Lower lobe of right lung (tissue), 2 donors: ENCODE data around the gene AMN. TPM values are rescaled to one million over a fixed set of nuclear protein-coding genes. Genes with fewer than 3 reads are reported as not detected.

Experiments
- ATAC-seq, 2 donors: fragments of 200-7000 bp; cut with Tn5 transposase; one replicate each; pipeline ENCODE4 v1.9.1; 2020 to 2022; ENCODE audit warnings: mild to moderate bottlenecking in 2 of 2, moderate library complexity in 2 of 2
- DNase-seq: peaks from one replicate; pipeline ENCODE4 v3.0.0-alpha.2; 2020
- H3K27ac ChIP-seq: fragments of 200-600 bp; one replicate; pipeline ENCODE4 v1.8.0; 2022
- H3K27me3 ChIP-seq: fragments of 200-600 bp; one replicate; pipeline ENCODE4 v1.8.0; 2022; ENCODE audit warnings: low read depth
- H3K36me3 ChIP-seq: fragments of 200-600 bp; one replicate; pipeline ENCODE4 v1.8.0; 2022; ENCODE audit warnings: mild to moderate bottlenecking
- H3K4me1 ChIP-seq: fragments of 200-600 bp; one replicate; pipeline ENCODE4 v1.8.0; 2022
- H3K4me3 ChIP-seq: fragments of 200-600 bp; one replicate; pipeline ENCODE4 v1.8.0; 2022; ENCODE audit warnings: mild to moderate bottlenecking
- H3K9me3 ChIP-seq: fragments of 200-600 bp; one replicate; pipeline ENCODE4 v1.8.0; 2022
- intact Hi-C: fragments of 100-400 bp; cut with DNase I; formaldehyde crosslinking; loops from one replicate; pipeline ENCODE4 v1.11.0; 2022
- total RNA-seq: library from RNA; stranded (reverse); fragmentation: NEBNext Ultra II Directional; extraction: Animal tissue kit (Norgen Biotek cat#: 25700); gene quantifications from one replicate; pipeline ENCODE4 v1.2.1, GENCODE V29; 2021
- TF ChIP-seq, protein P1 (sequence below): fragments of 200-600 bp; IDR thresholded peaks from one replicate; pipeline ENCODE4 v1.8.0; 2022; ENCODE audit warnings: antibody characterized with exemption, mild to moderate bottlenecking
- donor health status: DM: no; HTN: yes; CAD: no; lungs with severe emphysema.

AMN gene
- total RNA-seq, 1 donor from 2014 or later, result 13.7 TPM

GRCh38 chr14:102931580-102932285 lies 9.3 kb downstream of the AMN start:
- ATAC-seq, result no peak
- DNase-seq, result peak; percentile 40

GRCh38 chr14:102932484-102933248 lies 10.2 kb downstream of the AMN start:
- Histone ChIP-seq H3K4me3 (no peak overlapping the region), H3K9me3 (no peaks in the 10 kb centered on the region), H3K4me1 (peaks cover 28% of the 10 kb centered on the region), H3K27me3 (peaks cover 32% of the 10 kb centered on the region), H3K27ac (no peak overlapping the region), H3K36me3 (peaks cover 39% of the 10 kb centered on the region)
- no peak for ATAC-seq
- TF ChIP-seq, protein P1, sequence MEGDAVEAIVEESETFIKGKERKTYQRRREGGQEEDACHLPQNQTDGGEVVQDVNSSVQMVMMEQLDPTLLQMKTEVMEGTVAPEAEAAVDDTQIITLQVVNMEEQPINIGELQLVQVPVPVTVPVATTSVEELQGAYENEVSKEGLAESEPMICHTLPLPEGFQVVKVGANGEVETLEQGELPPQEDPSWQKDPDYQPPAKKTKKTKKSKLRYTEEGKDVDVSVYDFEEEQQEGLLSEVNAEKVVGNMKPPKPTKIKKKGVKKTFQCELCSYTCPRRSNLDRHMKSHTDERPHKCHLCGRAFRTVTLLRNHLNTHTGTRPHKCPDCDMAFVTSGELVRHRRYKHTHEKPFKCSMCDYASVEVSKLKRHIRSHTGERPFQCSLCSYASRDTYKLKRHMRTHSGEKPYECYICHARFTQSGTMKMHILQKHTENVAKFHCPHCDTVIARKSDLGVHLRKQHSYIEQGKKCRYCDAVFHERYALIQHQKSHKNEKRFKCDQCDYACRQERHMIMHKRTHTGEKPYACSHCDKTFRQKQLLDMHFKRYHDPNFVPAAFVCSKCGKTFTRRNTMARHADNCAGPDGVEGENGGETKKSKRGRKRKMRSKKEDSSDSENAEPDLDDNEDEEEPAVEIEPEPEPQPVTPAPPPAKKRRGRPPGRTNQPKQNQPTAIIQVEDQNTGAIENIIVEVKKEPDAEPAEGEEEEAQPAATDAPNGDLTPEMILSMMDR, result no peak
- peak; percentile 32 for DNase-seq
- intact Hi-C loops, result no loop called here

More at GRCh38 chr14:102931580-102932285, 9.3 kb downstream of the AMN start:
- Histone ChIP-seq H3K4me1 (peaks cover 28% of the 10 kb centered on the region), H3K27me3 (peaks cover 36% of the 10 kb centered on the region), H3K9me3 (no peaks in the 10 kb centered on the region), H3K36me3 (peaks cover 30% of the 10 kb centered on the region), H3K27ac (no peak overlapping the region), H3K4me3 (no peak overlapping the region)
- TF ChIP-seq, protein P1, result no peak
- intact Hi-C loops, result no loop called here

- TF ChIP-seq, protein P1, result no peak
- peaks cover 23% of the 10 kb centered on the region for H3K27me3 ChIP-seq
- H3K36me3 ChIP-seq, result peaks cover 50% of the 10 kb centered on the region
- DNase-seq (peak; percentile 39), ATAC-seq (no peak)
- no peaks in the 10 kb centered on the region for H3K9me3 ChIP-seq
- H3K4me1 ChIP-seq, result peaks cover 20% of the 10 kb centered on the region
- no peak overlapping the region for H3K4me3 ChIP-seq
- H3K27ac ChIP-seq, result no peak overlapping the region
- intact Hi-C loops, result no loop called here
These were observed 11.3 kb downstream of the AMN start for GRCh38 chr14:102933618-102934231.

DNA sequence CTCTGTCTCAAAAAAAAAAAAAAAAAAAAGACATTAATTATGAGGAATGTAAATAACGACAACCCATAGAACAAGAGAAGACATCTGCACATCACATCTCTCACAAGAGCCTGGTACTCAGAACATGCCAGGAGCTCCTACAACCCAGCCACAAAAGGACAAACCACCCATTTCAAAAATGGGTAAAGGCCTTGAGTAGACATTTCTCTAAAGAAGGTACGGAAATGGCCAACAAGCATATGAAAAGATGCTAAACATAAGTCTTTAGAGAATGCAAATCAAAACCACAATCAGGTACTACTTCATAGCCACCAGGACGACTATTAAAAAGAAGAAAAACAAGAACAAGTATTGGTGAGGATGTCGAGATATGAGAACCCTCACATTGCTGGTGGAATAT lies 13.3 kb downstream of the AMN start:
- peaks cover 9% of the 10 kb centered on the region for H3K4me1 ChIP-seq
- intact Hi-C loops, result no loop called here
- TF ChIP-seq, protein P1, result no peak
- H3K4me3 ChIP-seq, result no peak overlapping the region
- peaks cover 3% of the 10 kb centered on the region for H3K27me3 ChIP-seq
- no peak overlapping the region for H3K27ac ChIP-seq
- peaks cover 68% of the 10 kb centered on the region for H3K36me3 ChIP-seq
- H3K9me3 ChIP-seq, result no peaks in the 10 kb centered on the region
- no peak for DNase-seq
- no peak for ATAC-seq

DNA sequence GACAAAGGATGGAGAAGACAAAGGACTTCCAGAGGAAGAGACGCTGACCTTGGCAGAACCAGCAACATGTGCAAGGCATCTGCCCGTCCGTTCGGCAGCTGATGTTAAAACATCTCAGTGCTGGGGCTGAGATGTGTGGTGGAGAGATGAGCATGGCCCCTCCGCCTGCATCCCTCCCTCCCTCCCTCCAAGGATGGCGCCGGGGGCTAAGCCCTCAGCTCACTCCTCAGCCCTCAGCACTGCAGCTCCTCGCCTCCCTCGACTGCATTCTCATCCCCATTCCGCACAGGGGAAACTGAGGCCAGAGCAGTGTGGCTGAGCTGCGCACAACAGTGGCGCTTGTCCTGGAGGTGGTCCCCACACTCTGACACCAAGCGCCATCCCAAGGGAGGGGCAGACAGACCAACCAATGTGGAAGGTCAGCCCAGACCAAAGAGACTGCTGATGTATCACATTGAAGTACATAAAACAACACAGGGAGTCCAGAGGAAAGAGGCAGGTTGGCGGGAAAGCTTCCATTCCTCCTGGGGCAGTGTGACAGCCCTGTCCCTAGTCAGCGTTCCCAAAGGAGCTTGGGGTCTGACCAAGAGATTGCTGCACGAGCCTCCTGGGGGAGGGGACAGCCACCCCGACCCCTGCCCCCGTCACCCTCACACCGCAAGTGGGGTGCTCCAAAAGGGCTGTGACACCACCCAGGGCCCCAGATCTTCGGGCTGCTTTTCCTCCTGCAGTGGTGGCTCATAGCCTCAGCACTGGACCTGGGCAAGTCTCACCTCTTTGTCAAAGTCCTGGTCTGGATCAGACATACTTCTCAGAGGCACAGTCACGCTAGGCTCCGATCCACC lies 15.1 kb downstream of the AMN start:
- no peak overlapping the region for H3K27ac ChIP-seq
- H3K9me3 ChIP-seq, result no peaks in the 10 kb centered on the region
- TF ChIP-seq, protein P1, result no peak
- peaks cover 14% of the 10 kb centered on the region for H3K4me1 ChIP-seq
- H3K27me3 ChIP-seq, result no peaks in the 10 kb centered on the region
- intact Hi-C loops, result no loop called here
- DNase-seq (peak; percentile 29), ATAC-seq (no peak)
- H3K36me3 ChIP-seq, result peaks cover 80% of the 10 kb centered on the region
- H3K4me3 ChIP-seq, result no peak overlapping the region
